Inflammatory macrophage (primary cell): Measurements from ENCODE around the gene GDAP1L1.

Experiments used
- DNase-seq, 2 donors: peaks; one replicate each; pipeline ENCODE4 v3.0.0-alpha.2; 2020 to 2022
- total RNA-seq, 18 experiments: gene quantifications; one replicate each; lab custom pipeline; 2026; ENCODE audit warnings: mixed read lengths in 6 of 18, inconsistent platforms in 2 of 18; lab: John Stamatoyannopoulos, UW

The GDAP1L1 gene
- 0 to 0.13 (median 0.03) reads per million in 18 experiments for total RNA-seq

DNA sequence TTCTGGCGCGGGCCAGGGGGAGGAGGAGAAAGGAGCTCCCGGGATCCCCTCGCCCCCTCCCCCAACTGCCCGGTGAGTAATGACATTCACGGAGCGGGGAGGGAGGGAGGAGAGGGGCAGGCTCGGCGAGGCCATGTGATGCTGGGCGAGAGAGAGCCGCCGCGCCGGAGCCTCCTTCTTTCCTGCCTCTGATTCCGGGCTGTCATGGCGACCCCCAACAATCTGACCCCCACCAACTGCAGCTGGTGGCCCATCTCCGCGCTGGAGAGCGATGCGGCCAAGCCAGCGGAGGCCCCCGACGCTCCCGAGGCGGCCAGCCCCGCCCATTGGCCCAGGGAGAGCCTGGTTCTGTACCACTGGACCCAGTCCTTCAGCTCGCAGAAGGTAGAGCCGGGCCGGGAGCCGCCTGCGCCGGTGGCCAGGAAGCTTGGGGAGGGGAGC lies at the start of gene GDAP1L1:
Gene GDAP1L1 (plus strand): TSS at position 178 of the 441 bp plus-strand sequence. CDS start 27 bp downstream, at position 205.
- no peak for DNase-seq

- DNase-seq: no peak
Observed at GRCh38 chr20:44198872-44199271, 48.2 kb upstream of the GDAP1L1 start.

- no peak for DNase-seq
Observed at GRCh38 chr20:44199877-44200276, 47.2 kb upstream of the GDAP1L1 start.

DNA sequence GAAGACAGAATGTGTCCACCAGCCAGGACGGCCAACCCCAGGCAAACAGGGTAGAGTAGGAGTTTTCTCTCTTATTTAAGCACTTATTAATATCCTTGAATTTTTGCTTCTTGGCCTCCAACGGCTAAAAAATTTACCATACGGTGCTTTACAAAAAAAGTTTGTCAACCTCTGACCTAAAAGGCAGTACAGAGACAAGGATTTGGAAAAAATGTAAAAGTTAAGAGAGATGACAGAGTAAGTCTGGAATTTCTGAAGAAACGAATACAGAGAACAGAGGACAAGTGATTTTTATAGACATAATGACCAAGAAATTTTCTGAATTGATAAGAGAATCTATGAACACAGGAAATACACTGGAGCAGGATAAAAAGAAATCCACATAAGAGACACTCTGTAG lies 46.7 kb upstream of the GDAP1L1 start:
- no peak for DNase-seq

DNA sequence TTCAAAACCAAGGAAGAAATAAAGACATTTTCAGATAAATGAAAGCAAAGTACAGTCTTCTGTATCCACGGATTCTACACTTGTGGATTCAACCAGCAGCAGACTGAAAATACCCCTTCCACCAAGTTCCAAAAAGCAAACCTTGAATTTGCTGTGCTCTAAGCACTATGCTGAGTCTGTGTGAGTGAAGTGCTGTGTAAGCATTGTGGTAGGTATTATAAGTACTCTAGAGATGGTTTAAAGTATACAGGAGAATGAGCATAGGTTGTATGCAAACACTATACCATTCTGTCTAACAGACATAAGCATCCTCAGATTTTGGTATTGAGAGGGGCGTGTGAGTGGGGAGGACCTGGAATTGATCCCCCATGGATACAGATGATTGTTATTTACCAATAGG lies 46.1 kb upstream of the GDAP1L1 start:
- DNase-seq: no peak

DNA sequence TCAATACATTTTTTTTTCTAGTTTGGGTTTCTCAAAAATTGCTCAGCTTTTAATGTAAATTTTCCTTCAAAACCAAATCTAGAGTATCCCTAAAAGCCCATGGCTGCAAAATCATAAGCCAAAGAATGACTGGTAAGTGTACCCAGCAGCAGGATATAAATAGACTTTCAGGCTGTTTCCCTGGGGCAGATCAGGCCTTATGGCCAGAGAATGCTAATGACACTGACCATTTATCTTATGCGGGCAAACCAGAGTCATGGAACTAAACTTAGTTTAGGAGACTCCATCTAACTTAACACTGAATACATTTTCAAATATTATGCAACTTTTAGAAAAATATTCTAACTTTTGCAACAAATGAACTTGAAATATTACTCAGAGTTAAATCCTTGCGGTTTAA lies 43.9 kb upstream of the GDAP1L1 start:
- no peak for DNase-seq

DNA sequence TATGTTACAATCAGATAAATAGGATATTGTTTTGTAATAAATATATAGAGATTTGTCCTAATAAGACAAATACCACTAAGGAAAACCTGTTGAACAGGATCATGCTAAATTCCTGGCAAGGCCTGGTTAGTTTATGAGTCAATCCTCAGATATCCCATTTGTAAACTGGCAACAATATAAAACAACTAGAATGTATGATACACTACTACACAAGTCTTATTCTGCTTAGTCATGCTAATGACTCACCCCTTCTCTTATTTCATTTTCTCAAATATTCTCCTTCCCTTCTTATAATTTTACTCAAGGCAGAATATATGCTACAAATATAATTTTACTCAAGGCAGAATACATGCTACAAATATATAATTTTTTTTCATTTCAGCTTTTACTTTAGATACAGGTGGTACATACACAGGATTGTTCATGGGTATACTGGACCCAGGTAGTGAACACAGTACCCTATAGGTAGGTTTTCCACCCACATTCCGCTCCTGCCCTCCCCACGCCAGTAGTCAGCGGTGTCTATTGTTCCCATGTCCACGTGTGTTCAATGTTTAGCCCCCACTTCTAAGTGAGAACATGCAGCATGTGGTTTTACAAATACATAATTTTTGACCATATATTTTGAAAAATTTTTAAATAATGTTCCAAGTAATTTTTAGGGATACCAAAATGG lies 42.8 kb upstream of the GDAP1L1 start:
- DNase-seq: no peak

GRCh38 chr20:44204832-44205215 lies 42.3 kb upstream of the GDAP1L1 start:
- no peak for DNase-seq

GRCh38 chr20:44206132-44206531 lies 41.0 kb upstream of the GDAP1L1 start:
- no peak for DNase-seq

DNA sequence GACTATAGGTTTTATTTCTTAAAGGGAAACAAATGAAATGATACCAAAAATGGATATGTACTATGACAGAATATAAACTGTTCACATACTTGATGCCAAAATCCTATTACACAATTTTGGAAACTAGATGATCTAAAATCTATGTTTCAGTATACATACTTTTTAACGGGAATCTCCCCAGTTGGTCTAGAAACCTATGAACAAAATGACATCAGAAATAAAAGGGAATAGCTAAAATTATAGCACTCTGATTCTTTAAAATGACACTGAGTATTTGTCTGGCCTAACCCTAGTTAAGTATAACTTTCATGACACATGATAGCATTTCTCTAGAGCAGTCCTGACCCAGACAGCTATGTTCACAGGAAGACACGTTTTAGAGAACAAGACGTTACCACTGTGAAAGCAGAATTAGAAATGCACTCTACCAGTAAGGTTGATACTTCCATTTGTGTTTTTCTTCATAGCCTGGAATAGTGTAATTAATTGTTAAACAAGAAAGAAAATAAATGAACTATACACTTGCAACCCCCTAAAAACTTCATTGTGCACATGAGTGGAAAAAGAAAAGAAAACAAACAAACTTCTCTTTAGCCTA lies 39.9 kb upstream of the GDAP1L1 start:
- DNase-seq: peak in 1 of 2 donors; percentile 11

GRCh38 chr20:44208165-44208564 lies 38.9 kb upstream of the GDAP1L1 start:
- no peak for DNase-seq

DNA sequence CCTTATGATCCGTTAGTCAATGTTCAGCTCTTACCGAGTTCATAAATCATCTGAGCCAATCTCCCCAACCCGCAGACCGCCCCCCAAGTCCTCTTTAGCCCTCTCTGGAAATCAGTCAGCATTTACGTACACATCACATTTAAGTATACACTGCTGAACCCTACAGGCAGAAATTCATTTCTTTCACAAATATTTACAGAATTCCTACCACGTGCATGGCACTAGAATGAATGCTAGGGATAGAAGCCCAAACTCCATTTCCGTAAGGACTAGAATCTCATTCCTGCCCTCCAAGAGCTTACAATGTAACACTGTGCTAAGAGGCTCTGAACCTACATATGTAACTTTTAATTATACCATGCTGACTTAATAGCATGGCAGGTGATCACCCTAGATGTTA lies 38.3 kb upstream of the GDAP1L1 start:
- peak; percentile 11 to 22 for DNase-seq

DNA sequence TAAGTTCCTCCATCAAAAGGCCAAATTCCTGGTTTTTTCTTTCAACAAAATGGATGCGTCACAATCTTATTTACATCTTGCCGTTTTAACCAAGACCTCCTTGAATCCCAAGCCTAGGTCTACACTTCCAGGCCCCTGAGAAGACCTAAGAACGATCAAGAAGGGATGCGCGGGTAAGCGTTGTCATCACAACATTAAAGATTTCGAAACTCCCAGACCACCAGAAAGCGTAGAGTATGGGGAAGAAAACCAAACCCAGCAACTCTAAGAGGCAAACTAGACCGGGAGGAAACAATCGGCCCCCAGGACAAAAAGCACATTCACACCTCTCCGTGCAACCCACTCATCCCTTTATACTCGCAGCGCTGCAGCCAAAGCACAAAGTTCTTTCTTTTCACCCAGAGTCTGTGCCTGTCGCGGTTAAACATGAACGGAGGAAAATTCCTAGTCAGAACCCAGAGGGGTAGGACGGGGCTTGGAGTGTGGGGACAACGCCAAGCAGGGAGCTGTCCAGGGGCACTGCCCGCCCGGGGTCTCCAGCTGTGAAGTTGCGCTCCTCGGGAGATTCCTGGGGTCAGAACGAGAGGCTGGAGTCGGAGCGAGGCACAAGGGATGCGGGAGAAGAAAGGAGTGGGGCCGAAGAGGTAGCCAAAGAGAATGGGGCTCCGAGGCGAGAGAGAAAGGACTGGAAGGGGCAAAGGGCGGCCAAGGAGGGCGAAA lies 37.3 kb upstream of the GDAP1L1 start:
- DNase-seq: peak in 1 of 2 donors; percentile 16

GRCh38 chr20:44210406-44211176 lies 36.5 kb upstream of the GDAP1L1 start, which contains the start of gene OSER1:
Gene OSER1 (minus strand): TSS chr20:44210771. CDS start chr20:44206957, 3,814 bp downstream.
- DNase-seq: peak; percentile 98

- DNase-seq: peak in 1 of 2 donors; percentile 21
Observed at GRCh38 chr20:44211177-44212039, 35.7 kb upstream of the GDAP1L1 start.

GRCh38 chr20:44212792-44213191 lies 34.3 kb upstream of the GDAP1L1 start:
- DNase-seq: no peak

- peak; percentile 63 to 64 for DNase-seq
Observed at GRCh38 chr20:44215125-44215524, 32.0 kb upstream of the GDAP1L1 start.

GRCh38 chr20:44217342-44218092 lies 29.6 kb upstream of the GDAP1L1 start:
- peak; percentile 69 to 76 for DNase-seq

- DNase-seq: no peak
Observed at GRCh38 chr20:44218446-44218845, 28.7 kb upstream of the GDAP1L1 start.

DNA sequence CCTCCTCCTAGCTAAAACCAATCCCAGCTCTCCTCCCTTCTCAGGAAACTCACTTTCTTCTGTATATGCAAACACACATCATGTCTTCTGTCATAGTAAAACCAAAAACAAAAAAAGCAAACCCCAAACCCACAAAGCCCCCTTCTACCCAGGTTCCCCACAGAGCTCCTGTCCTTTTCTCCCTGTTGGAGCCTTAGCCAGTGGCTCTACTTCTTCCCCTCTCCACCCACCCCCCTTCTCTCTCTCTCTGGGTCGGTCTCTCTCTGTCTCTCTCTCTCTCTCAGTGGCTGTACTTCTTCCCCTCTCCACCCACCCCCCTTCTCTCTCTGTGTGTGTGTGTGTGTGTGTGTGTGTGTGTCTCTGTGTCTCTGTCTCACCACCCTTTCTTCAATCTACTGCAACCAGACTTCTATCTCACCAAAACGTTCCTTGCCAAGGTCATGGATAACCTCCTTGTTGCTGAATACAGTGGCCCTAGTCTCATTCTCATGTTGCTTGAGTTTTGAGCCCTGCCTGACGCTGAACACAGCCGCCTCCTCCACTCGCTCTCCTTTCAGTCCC lies 27.9 kb upstream of the GDAP1L1 start:
- no peak for DNase-seq

DNA sequence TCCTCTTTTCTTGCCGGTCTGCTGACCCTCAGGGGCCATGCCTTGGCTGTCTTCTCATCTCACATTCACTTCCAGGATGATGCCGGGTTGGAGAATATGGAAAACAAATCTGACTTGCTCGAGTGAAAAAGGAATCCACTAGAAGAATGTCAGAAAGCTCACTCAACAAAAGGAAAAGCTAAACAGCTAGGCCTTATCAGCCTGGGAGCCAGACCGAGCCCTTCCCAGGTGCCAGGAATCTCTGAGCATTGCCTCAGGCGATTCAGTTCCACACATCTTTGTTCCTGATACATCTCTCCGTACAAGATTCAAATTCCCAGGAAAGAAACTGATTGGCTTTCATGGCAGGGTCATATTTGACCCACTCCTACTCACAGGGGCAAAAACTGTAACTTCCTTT lies 27.3 kb upstream of the GDAP1L1 start:
- DNase-seq: no peak
